Measurements from ENCODE around the gene SMARCC2. TPM values are rescaled to one million over a fixed set of nuclear protein-coding genes. Genes with fewer than 3 reads are reported as not detected.
A peak's percentile ranks its signal among the peaks of the same experiment; 100 is the strongest.

Gene SMARCC2
- total RNA-seq, 6 experiments from 2014 or later = 72.1 to 99.8 (median 87.1) TPM

DNA sequence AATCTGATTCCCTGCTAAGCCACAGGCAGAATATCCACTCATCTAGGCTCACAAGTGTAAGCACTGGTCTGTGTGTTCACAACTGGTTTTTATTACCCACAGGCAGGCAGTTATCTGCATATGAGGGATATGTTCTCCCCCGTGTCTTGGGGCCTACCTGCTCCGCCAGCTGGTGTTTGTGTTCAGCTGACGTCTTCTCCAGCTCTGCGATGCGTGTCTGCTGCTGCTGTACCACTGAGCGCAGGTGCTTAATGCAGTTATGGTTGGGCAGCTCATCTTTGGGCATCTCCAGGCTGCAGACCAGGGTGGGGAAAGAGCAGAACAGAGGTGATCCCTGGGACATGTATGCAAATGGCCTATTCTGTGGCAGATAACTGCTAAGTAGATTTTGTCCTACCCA lies 18.7 kb upstream of the SMARCC2 start:
- Mint-ChIP-seq H3K27ac (peak overlapping the region; percentile 50), H3K36me3 (ENCODE audit: low read depth) (peaks cover 43% of the 10 kb centered on the region), H3K4me3 (no peak overlapping the region), H3K4me1 (ENCODE audit: low read depth) (peaks cover 24% of the 10 kb centered on the region), H3K9me3 (no peaks in the 10 kb centered on the region), H3K27me3 (ENCODE audit: insufficient read depth) (peaks cover 4% of the 10 kb centered on the region)
- DNase-seq = no peak
- TF ChIP-seq, protein P1, sequence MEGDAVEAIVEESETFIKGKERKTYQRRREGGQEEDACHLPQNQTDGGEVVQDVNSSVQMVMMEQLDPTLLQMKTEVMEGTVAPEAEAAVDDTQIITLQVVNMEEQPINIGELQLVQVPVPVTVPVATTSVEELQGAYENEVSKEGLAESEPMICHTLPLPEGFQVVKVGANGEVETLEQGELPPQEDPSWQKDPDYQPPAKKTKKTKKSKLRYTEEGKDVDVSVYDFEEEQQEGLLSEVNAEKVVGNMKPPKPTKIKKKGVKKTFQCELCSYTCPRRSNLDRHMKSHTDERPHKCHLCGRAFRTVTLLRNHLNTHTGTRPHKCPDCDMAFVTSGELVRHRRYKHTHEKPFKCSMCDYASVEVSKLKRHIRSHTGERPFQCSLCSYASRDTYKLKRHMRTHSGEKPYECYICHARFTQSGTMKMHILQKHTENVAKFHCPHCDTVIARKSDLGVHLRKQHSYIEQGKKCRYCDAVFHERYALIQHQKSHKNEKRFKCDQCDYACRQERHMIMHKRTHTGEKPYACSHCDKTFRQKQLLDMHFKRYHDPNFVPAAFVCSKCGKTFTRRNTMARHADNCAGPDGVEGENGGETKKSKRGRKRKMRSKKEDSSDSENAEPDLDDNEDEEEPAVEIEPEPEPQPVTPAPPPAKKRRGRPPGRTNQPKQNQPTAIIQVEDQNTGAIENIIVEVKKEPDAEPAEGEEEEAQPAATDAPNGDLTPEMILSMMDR (IDR thresholded peaks at IDR 0.05) = no peak

DNA sequence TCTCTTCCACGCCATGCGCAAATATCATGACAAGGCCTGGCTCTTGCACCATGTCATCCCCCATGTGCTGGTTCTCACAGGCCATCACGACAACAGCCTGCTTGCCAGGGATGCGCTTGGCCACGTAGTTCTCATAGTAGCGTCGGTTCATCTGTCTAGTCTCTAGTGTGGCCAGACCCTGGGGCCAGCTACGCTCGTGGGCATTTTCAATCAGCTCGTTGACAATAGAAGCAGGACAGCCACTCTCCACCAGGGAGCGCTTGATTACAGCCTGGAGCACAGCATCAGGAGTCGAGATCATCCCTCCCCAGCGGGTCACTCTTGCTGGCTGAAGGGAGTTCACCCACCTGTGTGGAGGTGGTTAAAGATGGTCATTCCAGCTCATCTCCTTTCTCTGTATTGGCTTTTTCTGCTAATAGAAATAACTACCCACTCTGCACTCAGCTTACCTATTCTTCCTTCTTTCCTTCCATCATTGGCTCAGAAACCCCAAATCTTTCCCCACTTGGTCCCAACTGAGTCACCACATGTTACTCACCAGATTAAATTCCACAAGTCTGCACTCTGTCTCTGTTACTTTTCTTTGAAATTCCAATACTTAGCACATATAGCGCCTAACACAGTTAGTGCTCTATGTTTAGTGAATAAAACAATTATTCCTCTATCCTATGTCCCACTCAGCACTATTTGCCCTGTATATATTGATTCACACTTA lies 17.3 kb upstream of the SMARCC2 start:
- no peak overlapping the region for H3K4me3 Mint-ChIP-seq
- peaks cover 31% of the 10 kb centered on the region for H3K4me1 Mint-ChIP-seq (ENCODE audit: low read depth)
- peak; percentile 39 for DNase-seq
- TF ChIP-seq, protein P1 (IDR thresholded peaks at IDR 0.05) = peak; percentile 77
- H3K27ac Mint-ChIP-seq = peak overlapping the region; percentile 50
- peaks cover 4% of the 10 kb centered on the region for H3K27me3 Mint-ChIP-seq (ENCODE audit: insufficient read depth)
- peaks cover 46% of the 10 kb centered on the region for H3K36me3 Mint-ChIP-seq (ENCODE audit: low read depth)
- H3K9me3 Mint-ChIP-seq = no peaks in the 10 kb centered on the region

DNA sequence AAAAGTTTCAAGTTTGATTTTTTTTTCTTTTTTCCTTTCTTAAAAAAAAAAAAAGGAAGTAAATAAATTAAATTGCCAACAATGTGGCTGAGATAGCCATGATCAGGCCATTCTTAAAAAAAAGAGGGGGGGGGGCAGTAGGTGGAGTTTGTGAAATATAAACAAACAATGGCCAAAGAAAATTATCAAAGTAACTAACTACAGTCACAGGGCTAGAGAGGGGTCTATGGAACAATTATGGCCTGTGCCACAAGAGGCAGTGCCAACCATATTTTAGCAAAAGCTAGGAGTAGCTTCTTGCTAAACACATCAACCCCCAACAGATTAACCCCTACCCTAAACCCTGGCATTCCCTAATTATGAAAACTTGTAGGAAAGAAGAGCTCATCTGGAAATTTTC lies 16.2 kb upstream of the SMARCC2 start:
- no peak for DNase-seq
- Mint-ChIP-seq H3K27ac (peak overlapping the region; percentile 29; the same call in 1 of the 2 replicates), H3K4me1 (ENCODE audit: low read depth) (peaks cover 31% of the 10 kb centered on the region), H3K9me3 (no peaks in the 10 kb centered on the region), H3K36me3 (ENCODE audit: low read depth) (peaks cover 41% of the 10 kb centered on the region), H3K27me3 (ENCODE audit: insufficient read depth) (peaks cover 4% of the 10 kb centered on the region), H3K4me3 (no peak overlapping the region)
- TF ChIP-seq, protein P1 (IDR thresholded peaks at IDR 0.05) = 0 out of 2 replicates have a peak, but pooled peaks have one; percentile 14

DNA sequence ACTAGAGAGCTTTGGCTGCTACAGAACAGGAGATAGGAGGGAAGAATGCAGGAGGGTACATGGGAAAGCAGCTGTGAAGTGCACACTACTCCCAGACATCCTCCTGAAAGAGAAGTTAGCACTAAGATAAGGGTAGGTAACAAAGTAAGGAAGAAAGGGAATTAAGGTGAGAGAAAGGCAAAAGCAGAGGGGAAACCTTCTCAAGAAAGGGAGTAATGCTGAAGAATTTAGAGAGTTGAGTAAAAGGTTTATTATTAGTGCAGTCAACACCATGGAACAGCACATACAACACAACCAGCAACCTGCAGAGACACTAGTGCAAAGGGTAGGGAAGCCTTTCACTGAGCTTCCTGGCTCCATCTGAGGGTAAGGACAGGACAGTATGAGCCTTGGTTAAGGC lies 15.0 kb upstream of the SMARCC2 start:
- Mint-ChIP-seq H3K4me3 (no peak overlapping the region), H3K27ac (peak overlapping the region; percentile 30; the same call in 1 of the 2 replicates), H3K9me3 (no peaks in the 10 kb centered on the region), H3K27me3 (ENCODE audit: insufficient read depth) (peaks cover 4% of the 10 kb centered on the region), H3K4me1 (ENCODE audit: low read depth) (peaks cover 32% of the 10 kb centered on the region), H3K36me3 (ENCODE audit: low read depth) (peaks cover 32% of the 10 kb centered on the region)
- TF ChIP-seq, protein P1 (IDR thresholded peaks at IDR 0.05) = no peak
- no peak for DNase-seq

DNA sequence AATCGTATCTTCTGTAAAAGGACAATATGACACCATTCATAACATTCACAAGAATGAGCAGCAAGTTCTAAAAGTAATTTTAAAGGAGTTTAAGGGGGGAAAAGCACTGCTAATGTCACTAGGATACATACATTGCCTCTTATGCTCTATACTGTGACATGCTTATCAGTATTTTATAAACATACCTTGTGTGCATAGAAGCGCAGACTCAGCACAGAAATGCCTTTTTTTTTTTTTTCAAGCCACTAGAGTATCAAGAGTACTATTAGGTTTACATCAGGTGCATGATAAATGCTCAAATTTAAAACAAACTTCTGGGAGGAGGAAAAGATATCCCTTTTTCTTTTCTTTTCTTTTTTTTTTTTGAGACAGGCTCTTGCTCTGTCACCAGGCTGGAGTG lies 13.6 kb upstream of the SMARCC2 start:
- TF ChIP-seq, protein P1 (IDR thresholded peaks at IDR 0.05) = no peak
- H3K27me3 Mint-ChIP-seq (ENCODE audit: insufficient read depth) = peaks cover 7% of the 10 kb centered on the region
- peaks cover 41% of the 10 kb centered on the region for H3K4me1 Mint-ChIP-seq (ENCODE audit: low read depth)
- no peak for DNase-seq
- H3K36me3 Mint-ChIP-seq (ENCODE audit: low read depth) = peaks cover 32% of the 10 kb centered on the region
- H3K9me3 Mint-ChIP-seq = no peaks in the 10 kb centered on the region
- no peak overlapping the region for H3K4me3 Mint-ChIP-seq
- peak overlapping the region; percentile 20; the same call in 1 of the 2 replicates for H3K27ac Mint-ChIP-seq

Data from HFFc6 (cell line).